K562 (cell line): ENCODE results near the gene SIGLEC5. TPM values are rescaled to one million over a fixed set of nuclear protein-coding genes. Genes with fewer than 3 reads are reported as not detected.

ENCODE experiments used
- CHD4 ChIP-seq: fragments of 200-600 bp; sonication (generic); IDR thresholded peaks from 3 replicates; pipeline ENCODE4 v1.6.1; 2012; ENCODE audit warnings: low read depth, mild to moderate bottlenecking, mixed read lengths, low read length, inconsistent platforms; ENCODE audit not compliant: insufficient read depth, insufficient replicate concordance, poor library complexity, severe bottlenecking
- DDX20 ChIP-seq: fragments of 450-650 bp; IDR thresholded peaks from 2 replicates; pipeline ENCODE4 v1.6.1; 2016; ENCODE audit warnings: missing genetic modification characterization, low read depth, mild to moderate bottlenecking, missing compliant biosample characterization, moderate library complexity
- FOXA3 ChIP-seq, 2 experiments: fragments of 450-650 bp in 1 of 2; sonication (generic) in 1 of 2; formaldehyde crosslinking; IDR thresholded peaks in 1 of 2; conservative IDR thresholded peaks in 1 of 2; 2 replicates each; pipeline versions ENCODE4 v1.4.0 to v1.8.0; 2020 to 2022; ENCODE audit warnings: mild to moderate bottlenecking in 2 of 2, missing genetic modification reagents in 1 of 2
- HDAC2 ChIP-seq: fragments of 450-650 bp; IDR thresholded peaks from 2 replicates; pipeline ENCODE4 v1.6.1; 2016; ENCODE audit warnings: mild to moderate bottlenecking
- MYC ChIP-seq, 2 experiments: fragments of 250-450 bp in 1 of 2; sonication (Bioruptor Pico) in 1 of 2; IDR thresholded peaks; 2 replicates each; pipeline versions ENCODE4 v1.5.1 to v1.6.1; 2012 to 2021; ENCODE audit warnings: low read depth in 2 of 2, borderline replicate concordance in 1 of 2, improper control_type of control experiment in 1 of 2, low read length in 1 of 2, mild to moderate bottlenecking in 1 of 2, moderate library complexity in 1 of 2
- SMC3 ChIP-seq: conservative IDR thresholded peaks from 2 replicates; pipeline ENCODE4 v1.6.1; 2011; ENCODE audit warnings: low read depth, low read length, improper control_type of control experiment; ENCODE audit not compliant: insufficient read depth
- YY1 ChIP-seq, 3 experiments: IDR thresholded peaks; 2 replicates each; pipeline ENCODE4 v1.6.1; 2011; ENCODE audit warnings: low read length in 2 of 3, mild to moderate bottlenecking in 2 of 3, moderate library complexity in 2 of 3, borderline replicate concordance in 1 of 3, control low read depth in 1 of 3, low read depth in 1 of 3; ENCODE audit not compliant: insufficient read depth in 3 of 3, insufficient replicate concordance in 2 of 3, control insufficient read depth in 1 of 3, insufficient read length in 1 of 3; ENCODE audit errors: extremely low read depth in 1 of 3
- ZFP36 ChIP-seq: fragments of 150-350 bp; IDR thresholded peaks from 2 replicates; pipeline ENCODE4 v1.6.1; 2018; ENCODE audit warnings: low read length, low read depth; ENCODE audit not compliant: partially characterized antibody
- ZFPM2 ChIP-seq: fragments of 250-450 bp; sonication (Bioruptor Pico); IDR thresholded peaks from 2 replicates; pipeline ENCODE4 v1.5.1; 2022; ENCODE audit warnings: mild to moderate bottlenecking
- polyA plus RNA-seq, 8 experiments: library from polyadenylated mRNA; depleted of rRNA in 4 of 8; stranded (reverse) in 5 of 8; unstranded in 3 of 8; fragments of >200 nt; fragmentation: Nextera tagmentation in 2 of 8; fragmentation: Illumina TruSeq in 1 of 8; extraction: Ambion mirVana in 2 of 8; extraction: Trizol in 1 of 8; gene quantifications; 2 replicates each; pipeline versions ENCODE4 v1.2.1 to v1.2.3, GENCODE V29; 2011 to 2014; ENCODE audit warnings: inconsistent platforms in 1 of 8, missing spikeins in 1 of 8
- total RNA-seq, 7 experiments: library from RNA; depleted of rRNA in 6 of 7; stranded (reverse); fragments of >200 nt in 6 of 7; fragmentation: Illumina TruSeq in 2 of 7; extraction: Trizol in 2 of 7; gene quantifications; 2 replicates each; pipeline versions ENCODE4 v1.2.1 to v1.2.3, GENCODE V29; 2011 to 2021; ENCODE audit warnings: low replicate concordance in 1 of 7
- TF ChIP-seq, protein P1 (sequence below): fragments of 250-450 bp; sonication (Bioruptor Pico); IDR thresholded peaks from 2 replicates; pipeline ENCODE4 v1.5.0; 2021; ENCODE audit warnings: mild to moderate bottlenecking, borderline replicate concordance
- TF ChIP-seq, protein P2 (sequence below): IDR thresholded peaks from 2 replicates; pipeline ENCODE4 v1.6.1; 2011; ENCODE audit warnings: borderline replicate concordance, low read depth, mild to moderate bottlenecking, moderate library complexity, low read length; ENCODE audit not compliant: insufficient read depth, poor library complexity, severe bottlenecking
- TF ChIP-seq, protein P3 (sequence below): sonication (generic); formaldehyde crosslinking; IDR thresholded peaks from 2 replicates; pipeline ENCODE4 v1.8.0; 2022; ENCODE audit warnings: missing genetic modification reagents, mild to moderate bottlenecking, borderline replicate concordance
- TF ChIP-seq, protein P4 (sequence below): sonication (generic); formaldehyde crosslinking; IDR thresholded peaks from 2 replicates; pipeline ENCODE4 v1.8.0; 2022; ENCODE audit warnings: missing genetic modification reagents, mild to moderate bottlenecking, moderate library complexity, borderline replicate concordance
- TF ChIP-seq, protein P5 (sequence below): sonication (generic); formaldehyde crosslinking; IDR thresholded peaks from 2 replicates; pipeline ENCODE4 v1.8.1; 2023; ENCODE audit warnings: mild to moderate bottlenecking, missing genetic modification reagents

Gene SIGLEC5
- total and polyA plus RNA-seq, 9 of the 15 experiments (the other 6 are each of a cell fraction or from before 2014, with no cell fraction given): 0.14 TPM; not detected in 8

DNA sequence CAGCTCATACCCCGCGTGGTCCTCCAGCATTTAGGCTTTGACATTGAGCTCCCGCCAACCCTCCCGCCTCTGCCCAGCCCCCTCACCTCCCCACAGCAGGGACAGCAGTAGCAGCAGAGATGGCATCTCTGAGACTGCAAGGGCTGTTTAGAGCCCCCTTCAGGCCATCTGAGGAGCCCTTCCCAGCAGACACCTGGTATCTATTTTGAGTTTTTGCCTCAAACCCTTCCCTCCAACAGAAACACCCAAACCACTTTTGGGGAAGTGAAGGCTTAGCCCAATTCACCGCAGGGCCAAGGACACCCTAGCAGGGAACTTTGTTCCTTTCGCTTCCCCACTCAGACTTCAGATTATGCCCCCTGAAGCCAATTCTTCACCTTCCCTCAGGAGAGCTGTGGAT is 65.4 kb downstream of the SIGLEC5 start (continued):
- TF ChIP-seq, protein P1, sequence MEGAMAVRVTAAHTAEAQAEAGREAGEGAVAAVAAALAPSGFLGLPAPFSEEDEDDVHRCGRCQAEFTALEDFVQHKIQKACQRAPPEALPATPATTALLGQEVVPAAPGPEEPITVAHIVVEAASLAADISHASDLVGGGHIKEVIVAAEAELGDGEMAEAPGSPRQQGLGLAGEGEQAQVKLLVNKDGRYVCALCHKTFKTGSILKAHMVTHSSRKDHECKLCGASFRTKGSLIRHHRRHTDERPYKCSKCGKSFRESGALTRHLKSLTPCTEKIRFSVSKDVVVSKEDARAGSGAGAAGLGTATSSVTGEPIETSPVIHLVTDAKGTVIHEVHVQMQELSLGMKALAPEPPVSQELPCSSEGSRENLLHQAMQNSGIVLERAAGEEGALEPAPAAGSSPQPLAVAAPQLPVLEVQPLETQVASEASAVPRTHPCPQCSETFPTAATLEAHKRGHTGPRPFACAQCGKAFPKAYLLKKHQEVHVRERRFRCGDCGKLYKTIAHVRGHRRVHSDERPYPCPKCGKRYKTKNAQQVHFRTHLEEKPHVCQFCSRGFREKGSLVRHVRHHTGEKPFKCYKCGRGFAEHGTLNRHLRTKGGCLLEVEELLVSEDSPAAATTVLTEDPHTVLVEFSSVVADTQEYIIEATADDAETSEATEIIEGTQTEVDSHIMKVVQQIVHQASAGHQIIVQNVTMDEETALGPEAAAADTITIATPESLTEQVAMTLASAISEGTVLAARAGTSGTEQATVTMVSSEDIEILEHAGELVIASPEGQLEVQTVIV (CRISPR knock-in tag): no peak
- TF ChIP-seq, protein P2, sequence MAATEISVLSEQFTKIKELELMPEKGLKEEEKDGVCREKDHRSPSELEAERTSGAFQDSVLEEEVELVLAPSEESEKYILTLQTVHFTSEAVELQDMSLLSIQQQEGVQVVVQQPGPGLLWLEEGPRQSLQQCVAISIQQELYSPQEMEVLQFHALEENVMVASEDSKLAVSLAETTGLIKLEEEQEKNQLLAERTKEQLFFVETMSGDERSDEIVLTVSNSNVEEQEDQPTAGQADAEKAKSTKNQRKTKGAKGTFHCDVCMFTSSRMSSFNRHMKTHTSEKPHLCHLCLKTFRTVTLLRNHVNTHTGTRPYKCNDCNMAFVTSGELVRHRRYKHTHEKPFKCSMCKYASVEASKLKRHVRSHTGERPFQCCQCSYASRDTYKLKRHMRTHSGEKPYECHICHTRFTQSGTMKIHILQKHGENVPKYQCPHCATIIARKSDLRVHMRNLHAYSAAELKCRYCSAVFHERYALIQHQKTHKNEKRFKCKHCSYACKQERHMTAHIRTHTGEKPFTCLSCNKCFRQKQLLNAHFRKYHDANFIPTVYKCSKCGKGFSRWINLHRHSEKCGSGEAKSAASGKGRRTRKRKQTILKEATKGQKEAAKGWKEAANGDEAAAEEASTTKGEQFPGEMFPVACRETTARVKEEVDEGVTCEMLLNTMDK: peak; percentile 50
- TF ChIP-seq ZFPM2 (CRISPR knock-in tag) (no peak), CHD4 (no peak), MYC (IDR thresholded peaks at IDR 0.05; ENCODE audit: low read depth, low read length) (no peak), MYC (CRISPR knock-in tag; IDR thresholded peaks at IDR 0.05; ENCODE audit: borderline replicate concordance, low read depth) (no peak), ZFP36 (no peak), YY1 (IDR thresholded peaks at IDR 0.05; ENCODE audit: borderline replicate concordance in 1 of 3, control insufficient read depth in 1 of 3, extremely low read depth in 1 of 3, insufficient read depth in 3 of 3, insufficient read length in 1 of 3, insufficient replicate concordance in 2 of 3, low read depth in 1 of 3, low read length in 2 of 3) (peak in 1 of 3 experiments; percentile 21), HDAC2 (no peak), DDX20 (tag) (no peak), SMC3 (0 out of 2 replicates have a peak, but pooled peaks have one; percentile 7), FOXA3 (CRISPR knock-in tag; conservative IDR thresholded peaks at IDR 0.05 in 1 of 2, IDR thresholded peaks at IDR 0.05 in 1 of 2) (no peak)
- TF ChIP-seq, protein P3, sequence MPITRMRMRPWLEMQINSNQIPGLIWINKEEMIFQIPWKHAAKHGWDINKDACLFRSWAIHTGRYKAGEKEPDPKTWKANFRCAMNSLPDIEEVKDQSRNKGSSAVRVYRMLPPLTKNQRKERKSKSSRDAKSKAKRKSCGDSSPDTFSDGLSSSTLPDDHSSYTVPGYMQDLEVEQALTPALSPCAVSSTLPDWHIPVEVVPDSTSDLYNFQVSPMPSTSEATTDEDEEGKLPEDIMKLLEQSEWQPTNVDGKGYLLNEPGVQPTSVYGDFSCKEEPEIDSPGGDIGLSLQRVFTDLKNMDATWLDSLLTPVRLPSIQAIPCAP (CRISPR knock-in tag): no peak
- TF ChIP-seq, protein P4, sequence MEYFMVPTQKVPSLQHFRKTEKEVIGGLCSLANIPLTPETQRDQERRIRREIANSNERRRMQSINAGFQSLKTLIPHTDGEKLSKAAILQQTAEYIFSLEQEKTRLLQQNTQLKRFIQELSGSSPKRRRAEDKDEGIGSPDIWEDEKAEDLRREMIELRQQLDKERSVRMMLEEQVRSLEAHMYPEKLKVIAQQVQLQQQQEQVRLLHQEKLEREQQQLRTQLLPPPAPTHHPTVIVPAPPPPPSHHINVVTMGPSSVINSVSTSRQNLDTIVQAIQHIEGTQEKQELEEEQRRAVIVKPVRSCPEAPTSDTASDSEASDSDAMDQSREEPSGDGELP (CRISPR knock-in tag): 0 out of 2 replicates have a peak, but pooled peaks have one; percentile 26
- TF ChIP-seq, protein P5, sequence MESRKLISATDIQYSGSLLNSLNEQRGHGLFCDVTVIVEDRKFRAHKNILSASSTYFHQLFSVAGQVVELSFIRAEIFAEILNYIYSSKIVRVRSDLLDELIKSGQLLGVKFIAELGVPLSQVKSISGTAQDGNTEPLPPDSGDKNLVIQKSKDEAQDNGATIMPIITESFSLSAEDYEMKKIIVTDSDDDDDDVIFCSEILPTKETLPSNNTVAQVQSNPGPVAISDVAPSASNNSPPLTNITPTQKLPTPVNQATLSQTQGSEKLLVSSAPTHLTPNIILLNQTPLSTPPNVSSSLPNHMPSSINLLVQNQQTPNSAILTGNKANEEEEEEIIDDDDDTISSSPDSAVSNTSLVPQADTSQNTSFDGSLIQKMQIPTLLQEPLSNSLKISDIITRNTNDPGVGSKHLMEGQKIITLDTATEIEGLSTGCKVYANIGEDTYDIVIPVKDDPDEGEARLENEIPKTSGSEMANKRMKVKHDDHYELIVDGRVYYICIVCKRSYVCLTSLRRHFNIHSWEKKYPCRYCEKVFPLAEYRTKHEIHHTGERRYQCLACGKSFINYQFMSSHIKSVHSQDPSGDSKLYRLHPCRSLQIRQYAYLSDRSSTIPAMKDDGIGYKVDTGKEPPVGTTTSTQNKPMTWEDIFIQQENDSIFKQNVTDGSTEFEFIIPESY (CRISPR knock-in tag): peak; percentile 80
